A549 treated with Hydrocortisone at 1 μM for 4 hours (cell line): Measurements from ENCODE around the gene VDAC2. TPM values are rescaled to one million over a fixed set of nuclear protein-coding genes. Genes with fewer than 3 reads are reported as not detected.

Experiments
- total RNA-seq: library from RNA; stranded (reverse); fragments of 200-300 nt; extraction: Qiagen RNA extraction; gene quantifications from 5 replicates; pipeline ENCODE4 v1.2.3, GENCODE V29; 2022

VDAC2 gene
- total RNA-seq, result 320 to 352 TPM (median 328 TPM) in 5 replicates

GRCh38 chr10:75210282-75211006 lies at the start of gene VDAC2:
Gene VDAC2 (plus strand): TSS chr10:75210796. CDS start chr10:75211159, 363 bp downstream.

GRCh38 chr10:75235375-75236177 lies 25.0 kb downstream of the VDAC2 start, which contains the start of gene COMTD1:
Gene COMTD1 (minus strand): TSS chr10:75235957. CDS start chr10:75235928, 29 bp downstream.

Other genes with a start within 250 kb of the VDAC2 start
- 9.5 to 17.1 TPM (median 14.8 TPM) in 5 replicates for gene SAMD8, start 99.1 kb upstream of the VDAC2 start, total RNA-seq
- gene COMTD1, start 25.2 kb downstream of the VDAC2 start, total RNA-seq, result 28.3 to 61.1 TPM (median 55.3 TPM) in 5 replicates
- gene ZNF503, start 191.0 kb downstream of the VDAC2 start, total RNA-seq, result 6.7 to 9.0 TPM (median 8.5 TPM) in 5 replicates
- gene LRMDA, start 220.8 kb downstream of the VDAC2 start, total RNA-seq, result 3.6 to 5.1 TPM (median 4.4 TPM) in 5 replicates